ENCODE data around the gene UBASH3B.

UBASH3B gene

DNA sequence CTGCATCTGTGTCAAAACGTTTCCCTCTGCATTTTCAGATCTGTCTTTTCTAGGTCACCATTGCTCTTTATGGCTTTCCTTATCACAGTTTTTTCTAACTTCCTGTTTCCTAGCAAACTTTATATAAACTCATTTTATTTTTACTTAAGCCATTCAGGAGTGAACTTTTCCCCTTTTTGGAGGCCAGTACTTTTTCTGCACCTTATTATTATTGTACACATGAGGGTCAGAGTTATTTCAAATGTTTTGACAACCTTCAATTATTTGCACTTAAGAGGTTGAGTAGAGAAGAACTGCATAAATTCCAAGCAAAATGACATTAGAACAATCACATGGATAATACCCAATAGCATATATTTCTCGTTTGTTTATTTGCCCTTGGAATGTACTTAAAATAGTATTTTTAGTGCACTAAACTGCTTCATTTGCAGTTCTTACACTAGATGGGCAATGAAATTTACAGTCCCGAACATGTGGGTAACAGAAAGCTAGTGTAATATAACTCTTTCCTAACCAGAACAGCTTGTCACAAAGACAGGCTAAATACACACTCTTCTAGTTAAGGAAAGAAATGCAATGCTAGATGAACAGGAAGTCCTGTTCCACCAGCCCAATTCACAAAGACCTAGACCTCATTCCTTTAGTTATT lies 79.5 kb downstream of the UBASH3B start:
- no peak for DNase-seq

DNA sequence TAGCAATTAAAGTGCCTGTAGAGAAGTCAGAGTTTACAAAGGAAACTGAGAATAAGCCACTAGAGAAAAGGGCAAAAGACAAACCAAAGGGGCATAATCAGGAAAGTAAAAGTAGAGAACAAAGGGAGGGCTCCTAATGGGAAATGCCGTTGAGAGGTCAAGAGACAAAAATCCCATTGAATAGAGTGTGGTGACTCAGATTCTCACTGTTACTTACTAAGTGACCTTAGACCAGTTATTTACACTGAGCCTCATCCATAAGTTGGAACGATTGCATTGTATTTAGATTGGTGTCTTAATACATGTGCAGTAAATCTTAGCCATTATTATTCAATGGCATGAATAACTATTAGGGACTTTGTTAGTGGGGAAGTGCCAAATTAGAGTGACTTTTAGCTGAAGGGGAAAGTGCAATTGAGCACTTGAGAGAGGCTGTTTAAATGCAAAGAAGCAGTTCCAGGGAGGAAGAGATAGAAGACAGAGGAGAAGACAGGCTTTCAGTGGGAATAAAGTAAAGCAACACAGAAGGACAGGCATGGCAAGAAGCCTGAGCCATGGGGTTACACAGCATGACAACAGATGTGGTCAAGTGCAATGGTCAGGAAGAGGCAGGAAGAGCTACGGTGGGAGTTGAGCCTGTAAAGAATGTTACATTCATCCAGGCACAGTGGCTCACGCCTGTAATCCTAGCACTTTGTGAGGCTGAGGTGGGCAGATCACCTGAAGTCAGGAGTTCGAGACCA lies 82.6 kb downstream of the UBASH3B start:
- DNase-seq, result no peak

DNA sequence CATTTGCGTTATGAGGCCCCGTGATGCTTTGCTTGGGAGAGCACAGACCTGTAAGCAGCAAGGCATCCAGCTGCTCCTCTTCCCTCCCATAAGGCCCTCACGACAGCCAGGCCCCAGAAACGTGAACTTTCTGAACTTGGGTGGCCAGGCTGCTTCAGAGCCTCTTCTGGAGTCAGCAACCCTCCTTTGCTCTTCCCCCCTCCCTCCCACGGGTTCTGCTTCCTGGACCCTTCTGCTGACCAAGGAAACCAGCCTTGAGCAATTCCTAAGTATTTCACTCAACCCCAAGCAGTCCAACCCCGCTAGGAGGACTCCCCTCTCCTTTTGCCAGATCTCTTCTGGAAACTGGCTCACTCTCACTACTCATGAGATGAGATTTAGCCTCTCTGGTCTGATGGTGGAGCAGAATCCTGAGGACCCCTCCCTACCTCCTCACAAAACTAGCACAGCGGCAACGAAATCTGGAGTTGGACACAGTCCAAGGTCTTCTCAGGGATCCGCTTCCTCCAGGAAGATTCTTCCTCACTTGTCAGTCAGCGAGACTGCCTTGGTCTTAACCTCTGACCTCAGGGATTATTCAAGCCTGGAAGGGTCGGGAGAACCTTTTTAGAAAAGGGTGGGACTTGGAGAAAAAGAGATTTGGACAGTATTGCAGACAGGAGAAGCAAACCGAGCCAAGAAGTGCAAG lies 86.2 kb downstream of the UBASH3B start:
- DNase-seq, result no peak

- no peak for DNase-seq
Observed at GRCh38 chr11:122742301-122743018, 86.9 kb downstream of the UBASH3B start.

- DNase-seq, result no peak
Observed at GRCh38 chr11:122743097-122743741, 87.7 kb downstream of the UBASH3B start.

GRCh38 chr11:122743949-122744348 lies 88.4 kb downstream of the UBASH3B start:
- no peak for DNase-seq

DNA sequence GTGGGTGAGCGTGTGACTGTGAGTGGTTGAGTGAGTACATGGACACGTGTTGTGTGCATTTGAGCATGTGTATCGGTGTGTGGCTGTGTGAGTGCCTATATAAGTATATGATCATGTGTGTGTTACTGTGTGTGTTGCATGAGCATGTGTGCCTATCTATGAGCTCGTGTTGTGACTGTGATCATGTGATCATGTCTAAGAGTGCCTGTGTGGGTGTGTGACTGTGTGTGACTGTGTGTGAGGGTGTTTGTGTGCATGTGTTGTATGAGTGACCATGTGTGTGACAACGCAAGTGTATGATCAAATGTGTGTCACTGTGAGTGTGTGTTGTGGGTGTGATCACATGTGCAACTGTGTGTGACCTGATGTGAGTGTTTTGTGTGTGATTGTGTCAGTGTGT lies 88.8 kb downstream of the UBASH3B start:
- DNase-seq, result no peak

DNA sequence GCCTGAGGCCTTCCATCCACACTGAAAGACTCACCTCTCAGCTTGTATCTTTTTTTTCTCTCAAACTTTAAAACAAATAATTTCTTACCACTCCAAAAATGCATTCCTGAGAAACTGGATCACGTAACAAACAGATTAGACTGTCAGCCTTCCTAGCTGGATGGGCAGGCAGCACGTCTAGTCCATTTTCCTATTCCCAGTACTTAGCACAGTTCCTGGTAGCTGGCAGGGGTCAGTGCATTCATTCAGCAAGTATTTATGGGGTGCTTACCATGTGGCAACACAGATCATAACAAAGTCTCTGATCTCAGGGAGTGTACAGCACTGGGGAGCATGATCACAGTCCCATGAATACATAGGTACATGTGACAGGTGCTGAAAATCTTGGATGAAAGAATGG lies 89.6 kb downstream of the UBASH3B start:
- DNase-seq, result no peak

DNA sequence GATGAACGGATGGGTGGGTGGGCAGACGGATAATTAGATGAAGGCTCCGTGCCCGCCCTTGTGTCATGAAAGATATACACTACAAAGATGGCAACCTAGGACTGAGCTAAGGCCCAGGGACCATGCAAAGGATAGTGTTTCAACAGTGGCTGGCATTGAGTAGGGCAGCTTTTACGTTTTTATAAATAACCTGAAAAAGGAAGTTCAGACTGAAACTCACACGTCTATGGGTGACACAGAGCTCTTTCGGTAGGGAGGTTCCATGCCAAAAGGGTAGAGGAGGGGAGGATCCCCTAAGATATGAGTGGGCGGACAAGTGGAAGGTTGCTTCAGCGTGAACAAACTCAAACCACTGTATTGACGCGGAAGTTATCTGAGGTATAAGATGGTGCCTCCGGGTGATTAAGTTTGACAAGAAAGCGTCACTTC lies 90.5 kb downstream of the UBASH3B start:
- DNase-seq, result no peak

- DNase-seq, result no peak
Observed at GRCh38 chr11:122746611-122747244, 91.2 kb downstream of the UBASH3B start.

- DNase-seq, result peak; percentile 53
Observed at GRCh38 chr11:122747351-122747781, 91.8 kb downstream of the UBASH3B start.

GRCh38 chr11:122749005-122749687 lies 93.6 kb downstream of the UBASH3B start:
- peak; percentile 99 for DNase-seq

GRCh38 chr11:122750049-122750448 lies 94.5 kb downstream of the UBASH3B start:
- DNase-seq, result no peak

DNA sequence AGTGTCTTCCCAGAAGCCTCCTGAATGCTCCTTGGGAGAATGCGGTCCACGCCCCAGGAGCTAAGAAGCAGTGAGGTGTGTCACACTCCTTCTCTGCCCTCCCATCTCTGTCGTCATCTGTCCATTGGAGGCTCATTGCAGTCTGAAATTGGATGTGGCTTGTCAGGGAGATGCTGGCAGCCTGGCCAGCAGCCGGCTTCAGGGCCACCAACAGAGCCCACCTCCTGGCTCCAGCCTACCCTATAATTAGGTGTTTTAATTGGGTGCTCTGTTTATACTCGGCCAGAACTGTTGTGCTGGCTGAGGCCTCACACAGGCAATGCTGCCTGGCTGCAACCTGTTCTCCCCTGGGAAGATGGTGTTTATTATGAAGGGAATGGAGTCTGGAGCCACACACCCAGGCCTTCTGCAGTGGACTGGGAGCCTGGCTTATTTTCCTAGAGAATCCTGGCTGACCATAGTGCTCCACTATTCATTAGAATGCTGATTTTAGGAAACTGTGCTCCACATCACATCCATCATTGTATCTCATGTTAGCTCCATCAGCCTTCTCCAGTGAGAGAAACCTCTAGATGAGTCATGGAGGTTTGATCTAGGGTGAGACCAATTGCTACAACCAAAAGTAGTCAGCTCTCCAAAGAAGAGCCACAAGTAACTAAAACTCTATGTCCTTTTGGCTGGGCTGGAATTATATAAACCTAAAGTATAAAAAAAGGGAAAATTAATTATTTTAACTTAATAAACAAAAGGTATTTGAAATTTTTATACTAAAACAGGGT lies 96.0 kb downstream of the UBASH3B start:
- DNase-seq, result peak; percentile 61

- no peak for DNase-seq
Observed at GRCh38 chr11:122754028-122754427, 98.5 kb downstream of the UBASH3B start.

- DNase-seq, result no peak
Observed at GRCh38 chr11:122754553-122755322, 99.2 kb downstream of the UBASH3B start.

DNA sequence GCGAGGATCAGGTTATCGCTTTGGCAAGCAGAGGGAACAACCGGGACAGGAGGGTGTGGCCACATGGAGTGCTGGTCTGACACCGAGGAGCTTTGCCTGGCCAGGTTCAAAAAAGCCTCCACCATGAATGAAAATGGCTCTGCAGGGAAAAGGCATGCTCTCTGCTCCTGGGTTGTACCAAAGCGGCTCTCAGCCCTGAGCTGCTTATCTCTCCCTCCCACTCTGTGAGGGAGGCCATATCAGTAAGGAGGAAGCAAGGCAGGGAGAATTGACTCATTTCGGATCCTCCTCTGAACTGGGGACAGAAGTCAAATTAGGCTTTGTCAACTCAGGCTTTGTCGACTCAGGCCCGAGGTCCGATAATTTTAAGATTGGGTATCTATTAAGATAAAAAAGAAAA lies 99.9 kb downstream of the UBASH3B start:
- DNase-seq, result no peak

DNA sequence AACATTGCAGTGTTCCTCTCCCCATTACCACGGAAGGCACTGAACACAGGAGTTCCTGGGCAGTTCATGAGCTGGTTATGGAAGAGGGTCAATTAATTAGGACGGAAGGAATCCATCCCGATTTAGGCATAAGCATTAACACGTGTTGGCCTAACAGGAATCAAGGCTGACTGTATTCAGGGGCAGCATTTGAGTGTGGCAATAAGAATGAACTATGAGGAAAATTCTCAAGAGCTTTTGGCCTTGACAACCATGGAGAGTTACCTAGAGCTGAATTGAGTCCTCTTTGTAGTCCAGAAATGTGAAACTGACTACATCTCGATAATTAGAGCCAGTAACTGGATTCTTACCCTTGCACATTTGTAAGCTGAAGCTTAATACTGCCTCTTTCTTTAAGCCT lies 100.4 kb downstream of the UBASH3B start:
- DNase-seq, result no peak

DNA sequence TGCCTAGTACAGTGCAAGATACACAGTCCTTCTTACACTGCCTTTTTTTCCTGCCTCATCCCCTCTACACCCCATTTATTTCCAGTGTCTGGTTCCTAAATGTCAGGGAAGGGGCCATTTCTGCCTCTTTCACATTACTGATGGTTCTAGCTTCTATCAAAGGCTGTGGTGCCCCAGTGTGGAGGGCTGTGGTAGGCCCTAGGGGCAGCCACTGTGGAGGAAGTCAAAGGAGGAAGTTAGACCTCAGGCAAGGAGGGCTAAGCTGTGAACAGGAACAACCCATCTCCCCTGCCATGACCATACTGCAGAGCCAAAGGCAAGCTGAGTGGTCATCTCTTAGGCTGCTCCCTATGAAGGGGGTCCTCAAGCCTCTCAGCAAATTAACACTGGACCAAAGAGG lies 100.9 kb downstream of the UBASH3B start:
- DNase-seq, result no peak

DNA sequence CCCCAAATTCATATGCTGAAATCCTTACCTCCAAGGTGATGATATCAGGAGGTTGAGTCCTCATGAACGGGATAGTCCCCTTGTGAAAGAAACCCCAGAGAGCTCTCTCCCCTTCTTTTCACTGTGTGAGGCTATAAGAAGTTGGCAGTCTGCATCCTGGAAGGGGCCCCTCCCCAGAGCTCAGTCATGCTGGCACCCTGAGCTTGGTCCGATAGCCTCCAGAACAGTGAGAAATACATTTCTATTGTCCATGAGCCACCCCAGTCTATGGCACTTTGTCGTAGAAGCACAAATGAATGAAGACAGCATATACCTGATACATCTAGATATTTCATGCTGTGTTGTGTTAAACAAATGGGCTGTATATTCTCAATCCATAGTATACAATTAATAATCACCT lies 101.7 kb downstream of the UBASH3B start:
- DNase-seq, result no peak

All from fibroblast of skin of right quadriceps (primary cell).